ENCODE measurements around the gene ADARB2.

- TF ChIP-seq, protein P1, sequence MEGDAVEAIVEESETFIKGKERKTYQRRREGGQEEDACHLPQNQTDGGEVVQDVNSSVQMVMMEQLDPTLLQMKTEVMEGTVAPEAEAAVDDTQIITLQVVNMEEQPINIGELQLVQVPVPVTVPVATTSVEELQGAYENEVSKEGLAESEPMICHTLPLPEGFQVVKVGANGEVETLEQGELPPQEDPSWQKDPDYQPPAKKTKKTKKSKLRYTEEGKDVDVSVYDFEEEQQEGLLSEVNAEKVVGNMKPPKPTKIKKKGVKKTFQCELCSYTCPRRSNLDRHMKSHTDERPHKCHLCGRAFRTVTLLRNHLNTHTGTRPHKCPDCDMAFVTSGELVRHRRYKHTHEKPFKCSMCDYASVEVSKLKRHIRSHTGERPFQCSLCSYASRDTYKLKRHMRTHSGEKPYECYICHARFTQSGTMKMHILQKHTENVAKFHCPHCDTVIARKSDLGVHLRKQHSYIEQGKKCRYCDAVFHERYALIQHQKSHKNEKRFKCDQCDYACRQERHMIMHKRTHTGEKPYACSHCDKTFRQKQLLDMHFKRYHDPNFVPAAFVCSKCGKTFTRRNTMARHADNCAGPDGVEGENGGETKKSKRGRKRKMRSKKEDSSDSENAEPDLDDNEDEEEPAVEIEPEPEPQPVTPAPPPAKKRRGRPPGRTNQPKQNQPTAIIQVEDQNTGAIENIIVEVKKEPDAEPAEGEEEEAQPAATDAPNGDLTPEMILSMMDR (IDR thresholded peaks at IDR 0.05), result no peak
- no peak for TF ChIP-seq POLR2A (IDR thresholded peaks at IDR 0.05)
These were observed 526.7 kb downstream of the ADARB2 start for GRCh38 chr10:1210667-1211066.
